ENCODE results near the gene SACM1L. TPM values are rescaled to one million over a fixed set of nuclear protein-coding genes. Genes with fewer than 3 reads are reported as not detected.

Gene SACM1L
- total and polyA plus RNA-seq, 4 donors = 12.2 to 35.5 (median 20.5) TPM

- no peaks in the 10 kb centered on the region for H3K36me3 ChIP-seq (ENCODE audit: control insufficient read depth in 4 of 4, insufficient read depth in 3 of 4, low read depth in 1 of 4, low read length in 3 of 4)
- H3K27me3 ChIP-seq (ENCODE audit: control insufficient read depth in 4 of 4, insufficient read depth in 4 of 4, low read length in 3 of 4) = no peaks in the 10 kb centered on the region
- WGBS = 1% methylated on average over 8 of the region's 8 CpGs
- H3K27ac ChIP-seq (ENCODE audit: low read depth in 1 of 2, low read length in 2 of 2) = peak overlapping the region; percentile 88 to 92
- no peak for DNase-seq (ENCODE audit: low spot score)
- H3K4me1 ChIP-seq (ENCODE audit: control insufficient read depth in 4 of 4, insufficient read depth in 4 of 4, low read length in 3 of 4) = peaks cover 0 to 46% (median 21%) of the 10 kb centered on the region in 4 donors
- no peaks in the 10 kb centered on the region for H3K9me3 ChIP-seq (ENCODE audit: control insufficient read depth in 4 of 4, low read length in 3 of 4)
- peak overlapping the region; percentile 84 to 96 for H3K9ac ChIP-seq (ENCODE audit: low read depth in 1 of 2, low read length in 2 of 2)
- TF ChIP-seq YY1 (IDR thresholded peaks at IDR 0.05) = no peak
- peak overlapping the region; percentile 70 to 93 (median 85) for H3K4me3 ChIP-seq (ENCODE audit: low read depth in 1 of 3, low read length in 3 of 3)
These were observed 570 bp downstream of the SACM1L start for GRCh38 chr3:45689787-45690145.

GRCh38 chr3:45690336-45691035, 1.3 kb downstream of the SACM1L start:
- no peak for DNase-seq (ENCODE audit: low spot score)
- TF ChIP-seq NR2F2 (IDR thresholded peaks at IDR 0.05) = no peak
- TF ChIP-seq SP1 (IDR thresholded peaks at IDR 0.05) = no peak
- TF ChIP-seq, protein P1, sequence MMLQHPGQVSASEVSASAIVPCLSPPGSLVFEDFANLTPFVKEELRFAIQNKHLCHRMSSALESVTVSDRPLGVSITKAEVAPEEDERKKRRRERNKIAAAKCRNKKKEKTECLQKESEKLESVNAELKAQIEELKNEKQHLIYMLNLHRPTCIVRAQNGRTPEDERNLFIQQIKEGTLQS (IDR thresholded peaks at IDR 0.05) = no peak
- TF ChIP-seq HNF4G (IDR thresholded peaks at IDR 0.05) = no peak
- no peak for TF ChIP-seq EGR1 (IDR thresholded peaks at IDR 0.05; ENCODE audit: low read depth in 2 of 2)
- TF ChIP-seq, protein P2, sequence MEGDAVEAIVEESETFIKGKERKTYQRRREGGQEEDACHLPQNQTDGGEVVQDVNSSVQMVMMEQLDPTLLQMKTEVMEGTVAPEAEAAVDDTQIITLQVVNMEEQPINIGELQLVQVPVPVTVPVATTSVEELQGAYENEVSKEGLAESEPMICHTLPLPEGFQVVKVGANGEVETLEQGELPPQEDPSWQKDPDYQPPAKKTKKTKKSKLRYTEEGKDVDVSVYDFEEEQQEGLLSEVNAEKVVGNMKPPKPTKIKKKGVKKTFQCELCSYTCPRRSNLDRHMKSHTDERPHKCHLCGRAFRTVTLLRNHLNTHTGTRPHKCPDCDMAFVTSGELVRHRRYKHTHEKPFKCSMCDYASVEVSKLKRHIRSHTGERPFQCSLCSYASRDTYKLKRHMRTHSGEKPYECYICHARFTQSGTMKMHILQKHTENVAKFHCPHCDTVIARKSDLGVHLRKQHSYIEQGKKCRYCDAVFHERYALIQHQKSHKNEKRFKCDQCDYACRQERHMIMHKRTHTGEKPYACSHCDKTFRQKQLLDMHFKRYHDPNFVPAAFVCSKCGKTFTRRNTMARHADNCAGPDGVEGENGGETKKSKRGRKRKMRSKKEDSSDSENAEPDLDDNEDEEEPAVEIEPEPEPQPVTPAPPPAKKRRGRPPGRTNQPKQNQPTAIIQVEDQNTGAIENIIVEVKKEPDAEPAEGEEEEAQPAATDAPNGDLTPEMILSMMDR (IDR thresholded peaks at IDR 0.05; ENCODE audit: low read depth, low read length, missing input control) = no peak
- TF ChIP-seq JUND (IDR thresholded peaks at IDR 0.05) = no peak
- TF ChIP-seq ZBTB33 (IDR thresholded peaks at IDR 0.05) = no peak
- no peak for TF ChIP-seq REST (IDR thresholded peaks at IDR 0.05)
- Histone ChIP-seq H3K9me3 (ENCODE audit: control insufficient read depth in 4 of 4, low read length in 3 of 4) (no peaks in the 10 kb centered on the region), H3K4me3 (ENCODE audit: low read depth in 1 of 3, low read length in 3 of 3) (peak overlapping the region; percentile 0 to 85 (median 70)), H3K27me3 (ENCODE audit: control insufficient read depth in 4 of 4, insufficient read depth in 4 of 4, low read length in 3 of 4) (no peaks in the 10 kb centered on the region), H3K4me1 (ENCODE audit: control insufficient read depth in 4 of 4, insufficient read depth in 4 of 4, low read length in 3 of 4) (peaks cover 0 to 47% (median 21%) of the 10 kb centered on the region in 4 donors), H3K27ac (ENCODE audit: low read depth in 1 of 2, low read length in 2 of 2) (peak overlapping the region in 1 of 2 donors; percentile 1), H3K9ac (ENCODE audit: low read depth in 1 of 2, low read length in 2 of 2) (peak overlapping the region; percentile 84 to 96), H3K36me3 (ENCODE audit: control insufficient read depth in 4 of 4, insufficient read depth in 3 of 4, low read depth in 1 of 4, low read length in 3 of 4) (no peaks in the 10 kb centered on the region)
- 34% methylated on average over 4 of the region's 4 CpGs for WGBS

Measured in liver (tissue), 9 donors.